HepG2 (cell line): Measurements from ENCODE around the gene MAN2C1. TPM values are rescaled to one million over a fixed set of nuclear protein-coding genes. Genes with fewer than 3 reads are reported as not detected.

Experiments used
- BHLHE40 ChIP-seq: IDR thresholded peaks from 2 replicates; pipeline ENCODE4 v1.6.1; 2011; ENCODE audit warnings: low read length, improper control_type of control experiment
- EP300 ChIP-seq, 3 experiments: sonication (generic) in 1 of 3; formaldehyde crosslinking in 1 of 3; IDR thresholded peaks; 2 replicates each; pipeline versions ENCODE4 v1.5.1 to v1.6.1; 2011 to 2020; ENCODE audit warnings: low read depth in 2 of 3, low read length in 2 of 3, borderline replicate concordance in 1 of 3, improper control_type of control experiment in 1 of 3, mild to moderate bottlenecking in 1 of 3, missing genetic modification reagents in 1 of 3, moderate library complexity in 1 of 3
- ETV6 ChIP-seq: sonication (generic); formaldehyde crosslinking; conservative IDR thresholded peaks from 2 replicates; pipeline ENCODE4 v1.4.0; 2020; ENCODE audit warnings: missing genetic modification reagents
- HNRNPL ChIP-seq: fragments of 200-400 bp; formaldehyde crosslinking; IDR thresholded peaks from 2 replicates; pipeline ENCODE4 v1.6.1; 2017; ENCODE audit warnings: mild to moderate bottlenecking, low read depth, low read length
- IRF2 ChIP-seq: IDR thresholded peaks from 2 replicates; pipeline ENCODE4 v1.6.1; 2018; ENCODE audit warnings: missing genetic modification reagents, missing compliant biosample characterization
- KDM5A ChIP-seq: fragments of 200-600 bp; sonication (generic); IDR thresholded peaks from 2 replicates; pipeline ENCODE4 v1.7.0; 2018; ENCODE audit warnings: antibody characterized with exemption, mild to moderate bottlenecking, low read length, borderline replicate concordance
- KMT2A ChIP-seq: sonication (generic); formaldehyde crosslinking; IDR thresholded peaks from 2 replicates; pipeline ENCODE4 v1.4.0; 2020; ENCODE audit warnings: missing genetic modification reagents
- MED13 ChIP-seq: sonication (generic); formaldehyde crosslinking; IDR thresholded peaks from 2 replicates; pipeline ENCODE4 v1.5.0; 2020; ENCODE audit warnings: missing genetic modification reagents
- MIXL1 ChIP-seq: IDR thresholded peaks from 2 replicates; pipeline ENCODE4 v1.6.1; 2016
- SMAD1 ChIP-seq: sonication (generic); formaldehyde crosslinking; IDR thresholded peaks from 2 replicates; pipeline ENCODE4 v1.4.0; 2020; ENCODE audit warnings: missing genetic modification reagents, low read depth, mild to moderate bottlenecking, borderline replicate concordance
- SUZ12 ChIP-seq: fragments of 150-350 bp; IDR thresholded peaks from 2 replicates; pipeline ENCODE4 v1.6.1; 2014; ENCODE audit warnings: low read depth, low read length
- ZBTB1 ChIP-seq: sonication (generic); formaldehyde crosslinking; IDR thresholded peaks from 2 replicates; pipeline ENCODE4 v1.4.0; 2020; ENCODE audit warnings: missing genetic modification reagents, borderline replicate concordance
- ZFP37 ChIP-seq: sonication (generic); formaldehyde crosslinking; IDR thresholded peaks from 2 replicates; pipeline ENCODE4 v1.4.0; 2020; ENCODE audit warnings: missing genetic modification reagents, borderline replicate concordance
- ZNF124 ChIP-seq: sonication (generic); formaldehyde crosslinking; IDR thresholded peaks from 2 replicates; pipeline ENCODE4 v1.4.0; 2020; ENCODE audit warnings: missing genetic modification reagents
- ZNF572 ChIP-seq: sonication (generic); formaldehyde crosslinking; IDR thresholded peaks from 2 replicates; pipeline ENCODE4 v1.5.1; 2020; ENCODE audit warnings: mild to moderate bottlenecking, missing genetic modification reagents
- ZNF660 ChIP-seq: sonication (generic); formaldehyde crosslinking; IDR thresholded peaks from 2 replicates; pipeline ENCODE4 v1.5.1; 2020; ENCODE audit warnings: mild to moderate bottlenecking, low read depth, missing genetic modification reagents, borderline replicate concordance
- ZNF761 ChIP-seq: sonication (generic); formaldehyde crosslinking; conservative IDR thresholded peaks from 2 replicates; pipeline ENCODE4 v1.4.0; 2020; ENCODE audit warnings: mild to moderate bottlenecking, missing genetic modification reagents
- ZNF777 ChIP-seq: sonication (generic); formaldehyde crosslinking; IDR thresholded peaks from 2 replicates; pipeline ENCODE4 v1.4.0; 2020; ENCODE audit warnings: missing genetic modification reagents
- ZSCAN25 ChIP-seq: sonication (generic); formaldehyde crosslinking; IDR thresholded peaks from 2 replicates; pipeline ENCODE4 v1.8.0; 2022; ENCODE audit warnings: mild to moderate bottlenecking, missing genetic modification reagents
- polyA plus RNA-seq, 8 experiments: library from polyadenylated mRNA; depleted of rRNA in 3 of 8; stranded (reverse) in 7 of 8; unstranded in 1 of 8; fragments of >200 nt; fragmentation: Illumina TruSeq in 4 of 8; extraction: Trizol in 4 of 8; gene quantifications; 2 replicates each; pipeline versions ENCODE4 v1.2.1 to v1.2.3, GENCODE V29; 2011 to 2016; ENCODE audit warnings: low read depth in 4 of 8, missing spikeins in 1 of 8, mixed read lengths in 1 of 8; ENCODE audit not compliant: insufficient read depth in 1 of 8
- total RNA-seq, 5 experiments: library from RNA; depleted of rRNA; stranded (reverse); fragments of >200 nt; fragmentation: Illumina TruSeq; extraction: Trizol; gene quantifications; 2 replicates each; pipeline ENCODE4 v1.2.3, GENCODE V29; 2016; ENCODE audit warnings: low read depth in 1 of 5
- TF ChIP-seq, protein P1 (sequence below): IDR thresholded peaks from 2 replicates; pipeline ENCODE4 v1.4.0; 2020; ENCODE audit warnings: mild to moderate bottlenecking, missing genetic modification reagents
- TF ChIP-seq, protein P2 (sequence below): sonication (generic); formaldehyde crosslinking; IDR thresholded peaks from 2 replicates; pipeline ENCODE4 v1.4.0; 2020; ENCODE audit warnings: low read depth, missing genetic modification reagents
- TF ChIP-seq, protein P3 (sequence below): sonication (generic); formaldehyde crosslinking; IDR thresholded peaks from 2 replicates; pipeline ENCODE4 v1.8.1; 2023; ENCODE audit warnings: mild to moderate bottlenecking, missing genetic modification reagents, borderline replicate concordance

MAN2C1 gene
- total and polyA plus RNA-seq, 2 of the 13 experiments (the other 11 are each of a cell fraction or from before 2014, with no cell fraction given) = 62.6 to 71.0 TPM

- 0 out of 2 replicates have a peak, but pooled peaks have one; percentile 32 for TF ChIP-seq BHLHE40
- TF ChIP-seq SMAD1 = 0 out of 2 replicates have a peak, but pooled peaks have one; percentile 61
- no peak for TF ChIP-seq MED13
- no peak for TF ChIP-seq ZNF660
- TF ChIP-seq, protein P1, sequence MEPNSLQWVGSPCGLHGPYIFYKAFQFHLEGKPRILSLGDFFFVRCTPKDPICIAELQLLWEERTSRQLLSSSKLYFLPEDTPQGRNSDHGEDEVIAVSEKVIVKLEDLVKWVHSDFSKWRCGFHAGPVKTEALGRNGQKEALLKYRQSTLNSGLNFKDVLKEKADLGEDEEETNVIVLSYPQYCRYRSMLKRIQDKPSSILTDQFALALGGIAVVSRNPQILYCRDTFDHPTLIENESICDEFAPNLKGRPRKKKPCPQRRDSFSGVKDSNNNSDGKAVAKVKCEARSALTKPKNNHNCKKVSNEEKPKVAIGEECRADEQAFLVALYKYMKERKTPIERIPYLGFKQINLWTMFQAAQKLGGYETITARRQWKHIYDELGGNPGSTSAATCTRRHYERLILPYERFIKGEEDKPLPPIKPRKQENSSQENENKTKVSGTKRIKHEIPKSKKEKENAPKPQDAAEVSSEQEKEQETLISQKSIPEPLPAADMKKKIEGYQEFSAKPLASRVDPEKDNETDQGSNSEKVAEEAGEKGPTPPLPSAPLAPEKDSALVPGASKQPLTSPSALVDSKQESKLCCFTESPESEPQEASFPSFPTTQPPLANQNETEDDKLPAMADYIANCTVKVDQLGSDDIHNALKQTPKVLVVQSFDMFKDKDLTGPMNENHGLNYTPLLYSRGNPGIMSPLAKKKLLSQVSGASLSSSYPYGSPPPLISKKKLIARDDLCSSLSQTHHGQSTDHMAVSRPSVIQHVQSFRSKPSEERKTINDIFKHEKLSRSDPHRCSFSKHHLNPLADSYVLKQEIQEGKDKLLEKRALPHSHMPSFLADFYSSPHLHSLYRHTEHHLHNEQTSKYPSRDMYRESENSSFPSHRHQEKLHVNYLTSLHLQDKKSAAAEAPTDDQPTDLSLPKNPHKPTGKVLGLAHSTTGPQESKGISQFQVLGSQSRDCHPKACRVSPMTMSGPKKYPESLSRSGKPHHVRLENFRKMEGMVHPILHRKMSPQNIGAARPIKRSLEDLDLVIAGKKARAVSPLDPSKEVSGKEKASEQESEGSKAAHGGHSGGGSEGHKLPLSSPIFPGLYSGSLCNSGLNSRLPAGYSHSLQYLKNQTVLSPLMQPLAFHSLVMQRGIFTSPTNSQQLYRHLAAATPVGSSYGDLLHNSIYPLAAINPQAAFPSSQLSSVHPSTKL (CRISPR knock-in tag) = peak; percentile 63
- no peak; the same call in 1 of the 2 replicates for TF ChIP-seq ZNF572
- TF ChIP-seq, protein P2, sequence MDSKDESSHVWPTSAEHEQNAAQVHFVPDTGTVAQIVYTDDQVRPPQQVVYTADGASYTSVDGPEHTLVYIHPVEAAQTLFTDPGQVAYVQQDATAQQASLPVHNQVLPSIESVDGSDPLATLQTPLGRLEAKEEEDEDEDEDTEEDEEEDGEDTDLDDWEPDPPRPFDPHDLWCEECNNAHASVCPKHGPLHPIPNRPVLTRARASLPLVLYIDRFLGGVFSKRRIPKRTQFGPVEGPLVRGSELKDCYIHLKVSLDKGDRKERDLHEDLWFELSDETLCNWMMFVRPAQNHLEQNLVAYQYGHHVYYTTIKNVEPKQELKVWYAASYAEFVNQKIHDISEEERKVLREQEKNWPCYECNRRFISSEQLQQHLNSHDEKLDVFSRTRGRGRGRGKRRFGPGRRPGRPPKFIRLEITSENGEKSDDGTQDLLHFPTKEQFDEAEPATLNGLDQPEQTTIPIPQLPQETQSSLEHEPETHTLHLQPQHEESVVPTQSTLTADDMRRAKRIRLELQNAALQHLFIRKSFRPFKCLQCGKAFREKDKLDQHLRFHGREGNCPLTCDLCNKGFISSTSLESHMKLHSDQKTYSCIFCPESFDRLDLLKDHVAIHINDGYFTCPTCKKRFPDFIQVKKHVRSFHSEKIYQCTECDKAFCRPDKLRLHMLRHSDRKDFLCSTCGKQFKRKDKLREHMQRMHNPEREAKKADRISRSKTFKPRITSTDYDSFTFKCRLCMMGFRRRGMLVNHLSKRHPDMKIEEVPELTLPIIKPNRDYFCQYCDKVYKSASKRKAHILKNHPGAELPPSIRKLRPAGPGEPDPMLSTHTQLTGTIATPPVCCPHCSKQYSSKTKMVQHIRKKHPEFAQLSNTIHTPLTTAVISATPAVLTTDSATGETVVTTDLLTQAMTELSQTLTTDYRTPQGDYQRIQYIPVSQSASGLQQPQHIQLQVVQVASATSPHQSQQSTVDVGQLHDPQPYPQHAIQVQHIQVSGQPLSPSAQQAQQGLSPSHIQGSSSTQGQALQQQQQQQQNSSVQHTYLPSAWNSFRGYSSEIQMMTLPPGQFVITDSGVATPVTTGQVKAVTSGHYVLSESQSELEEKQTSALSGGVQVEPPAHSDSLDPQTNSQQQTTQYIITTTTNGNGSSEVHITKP (CRISPR knock-in tag) = peak; percentile 78
- peak; percentile 88 for TF ChIP-seq ZNF761 (CRISPR knock-in tag)
- TF ChIP-seq SUZ12 = no peak
- TF ChIP-seq KMT2A = peak; percentile 65
- 0 out of 2 replicates have a peak, but pooled peaks have one; percentile 21 for TF ChIP-seq HNRNPL
- TF ChIP-seq IRF2 (CRISPR knock-in tag) = peak; percentile 83
- peak; percentile 91; the same call in 1 of the 2 replicates for TF ChIP-seq ETV6 (CRISPR knock-in tag)
- peak; percentile 59 for TF ChIP-seq ZNF777 (CRISPR knock-in tag)
- peak; percentile 50 to 68; a peak in 2 of 4 replicates for TF ChIP-seq EP300 (IDR thresholded peaks at IDR 0.05; ENCODE audit: low read depth in 2 of 2, low read length in 2 of 2)
- no peak; the same call in 1 of the 2 replicates for TF ChIP-seq EP300 (CRISPR knock-in tag; IDR thresholded peaks at IDR 0.05; ENCODE audit: borderline replicate concordance)
- peak; percentile 74 for TF ChIP-seq MIXL1 (CRISPR knock-in tag)
- TF ChIP-seq, protein P3, sequence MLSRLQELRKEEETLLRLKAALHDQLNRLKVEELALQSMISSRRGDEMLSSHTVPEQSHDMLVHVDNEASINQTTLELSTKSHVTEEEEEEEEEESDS = 0 out of 2 replicates have a peak, but pooled peaks have one; percentile 18
- no peak for TF ChIP-seq ZFP37 (CRISPR knock-in tag)
- no peak for TF ChIP-seq ZBTB1 (CRISPR knock-in tag)
- peak; percentile 81 for TF ChIP-seq ZSCAN25 (CRISPR knock-in tag)
- TF ChIP-seq ZNF124 = peak; percentile 37
- TF ChIP-seq KDM5A = peak; percentile 93
Measured at GRCh38 chr15:75367913-75368688, at the start of gene MAN2C1 (continued).
